Neuronal stem cell (in vitro differentiated cells): ENCODE data around the gene RABGGTB.
"Not testable (repeated sequence)": the region's sequence is repeated elsewhere in the genome, so short reads cannot be mapped to it uniquely, and the experiment has no call there.

Source experiments
- DNase-seq: peaks from one replicate; pipeline ENCODE4 v3.0.0-alpha.2; 2013; ENCODE audit warnings: low spot score
- H2AFZ ChIP-seq: one replicate; pipeline ENCODE4 v1.6.1; 2013; ENCODE audit warnings: mild to moderate bottlenecking, low read length, inconsistent platforms
- H2AK5ac ChIP-seq: 2 replicates; pipeline ENCODE4 v1.6.1; 2013; ENCODE audit warnings: low read depth, mild to moderate bottlenecking, inconsistent platforms, low read length, moderate library complexity, mixed read lengths
- H2BK120ac ChIP-seq: 2 replicates; pipeline ENCODE4 v1.6.1; 2013; ENCODE audit warnings: low read depth, mild to moderate bottlenecking, inconsistent platforms, low read length, moderate library complexity, mixed read lengths
- H2BK12ac ChIP-seq: one replicate; pipeline ENCODE4 v1.6.1; 2013; ENCODE audit warnings: low read length, inconsistent platforms
- H2BK15ac ChIP-seq: 2 replicates; pipeline ENCODE4 v1.6.1; 2013; ENCODE audit warnings: mild to moderate bottlenecking, low read length, inconsistent platforms, mixed read lengths
- H2BK5ac ChIP-seq: one replicate; pipeline ENCODE4 v1.6.1; 2013; ENCODE audit warnings: inconsistent platforms, mild to moderate bottlenecking, low read length, moderate library complexity
- H3K14ac ChIP-seq: one replicate; pipeline ENCODE4 v1.6.1; 2013; ENCODE audit warnings: low read length, inconsistent platforms
- H3K18ac ChIP-seq: 2 replicates; pipeline ENCODE4 v1.6.1; 2013; ENCODE audit warnings: low read length, inconsistent platforms
- H3K23ac ChIP-seq: 2 replicates; pipeline ENCODE4 v1.6.1; 2013; ENCODE audit warnings: low read depth, mild to moderate bottlenecking, mixed read lengths, low read length, inconsistent platforms; ENCODE audit not compliant: poor library complexity
- H3K27ac ChIP-seq: replicated peaks from 3 replicates; pipeline ENCODE4 v1.5.1; 2013; ENCODE audit warnings: low read length, inconsistent platforms
- H3K27me3 ChIP-seq, 3 experiments: 2 replicates each; pipeline ENCODE4 v1.6.1; 2013; ENCODE audit warnings: low read length in 3 of 3, mild to moderate bottlenecking in 2 of 3, inconsistent platforms in 1 of 3, low read depth in 1 of 3, mixed read lengths in 1 of 3, moderate library complexity in 1 of 3; ENCODE audit not compliant: control insufficient read depth in 3 of 3, insufficient read depth in 3 of 3
- H3K36me3 ChIP-seq, 2 donors: replicated peaks in 1 of 2; 2 replicates each; pipeline ENCODE4 v1.6.1; 2013; ENCODE audit warnings: low read length in 2 of 2; ENCODE audit not compliant: control insufficient read depth in 2 of 2, insufficient read depth in 2 of 2
- H3K4ac ChIP-seq: 2 replicates; pipeline ENCODE4 v1.6.1; 2013; ENCODE audit warnings: inconsistent platforms, mild to moderate bottlenecking, low read length, moderate library complexity
- H3K4me1 ChIP-seq, 2 donors: 1 replicate in 1 of 2; 2 replicates in 1 of 2; pipeline ENCODE4 v1.6.1; 2013; ENCODE audit warnings: low read length in 2 of 2, low read depth in 1 of 2; ENCODE audit not compliant: control insufficient read depth in 2 of 2, insufficient read depth in 1 of 2
- H3K4me2 ChIP-seq: one replicate; pipeline ENCODE4 v1.6.1; 2013; ENCODE audit warnings: mild to moderate bottlenecking, low read length, inconsistent platforms; ENCODE audit not compliant: insufficient read depth, poor library complexity, severe bottlenecking
- H3K4me3 ChIP-seq, 2 donors: 2 replicates each; pipeline ENCODE4 v1.5.1; 2013; ENCODE audit warnings: low read length in 2 of 2, mild to moderate bottlenecking in 2 of 2, inconsistent platforms in 1 of 2, moderate library complexity in 1 of 2
- H3K79me1 ChIP-seq: one replicate; pipeline ENCODE4 v1.6.1; 2013; ENCODE audit warnings: low read depth, mild to moderate bottlenecking, inconsistent platforms, low read length, moderate library complexity
- H3K9ac ChIP-seq: one replicate; pipeline ENCODE4 v1.6.1; 2013; ENCODE audit warnings: mild to moderate bottlenecking, low read depth, low read length, inconsistent platforms; ENCODE audit not compliant: poor library complexity
- H3K9me3 ChIP-seq, 2 donors: replicated peaks in 1 of 2; 2 replicates each; pipeline versions ENCODE3 to v1.6.1; 2013; ENCODE audit warnings: low read length in 2 of 2, mild to moderate bottlenecking in 2 of 2, inconsistent platforms in 1 of 2, low read depth in 1 of 2, mixed read lengths in 1 of 2, moderate library complexity in 1 of 2; ENCODE audit not compliant: control insufficient read depth in 2 of 2, insufficient read depth in 1 of 2
- H4K8ac ChIP-seq: one replicate; pipeline ENCODE4 v1.6.1; 2013; ENCODE audit warnings: low read depth, mild to moderate bottlenecking, inconsistent platforms, low read length, moderate library complexity
- H4K91ac ChIP-seq: one replicate; pipeline ENCODE4 v1.6.1; 2013; ENCODE audit warnings: low read length, low read depth, mild to moderate bottlenecking, inconsistent platforms; ENCODE audit not compliant: poor library complexity
- WGBS, 2 donors: extraction: QIAGEN DNeasy Blood & Tissue Kit; methylation state at CpG; one replicate each; pipeline ENCODE4 v1.1.7; 2013; ENCODE audit warnings: missing lambda C conversion rate in 2 of 2, mixed read lengths in 1 of 2; ENCODE audit not compliant: insufficient read length in 2 of 2, insufficient replicate concordance in 1 of 2; ENCODE audit errors: extremely low coverage in 2 of 2; 5-methylcytosine and 5-hydroxymethylcytosine counted together

The RABGGTB gene

DNA sequence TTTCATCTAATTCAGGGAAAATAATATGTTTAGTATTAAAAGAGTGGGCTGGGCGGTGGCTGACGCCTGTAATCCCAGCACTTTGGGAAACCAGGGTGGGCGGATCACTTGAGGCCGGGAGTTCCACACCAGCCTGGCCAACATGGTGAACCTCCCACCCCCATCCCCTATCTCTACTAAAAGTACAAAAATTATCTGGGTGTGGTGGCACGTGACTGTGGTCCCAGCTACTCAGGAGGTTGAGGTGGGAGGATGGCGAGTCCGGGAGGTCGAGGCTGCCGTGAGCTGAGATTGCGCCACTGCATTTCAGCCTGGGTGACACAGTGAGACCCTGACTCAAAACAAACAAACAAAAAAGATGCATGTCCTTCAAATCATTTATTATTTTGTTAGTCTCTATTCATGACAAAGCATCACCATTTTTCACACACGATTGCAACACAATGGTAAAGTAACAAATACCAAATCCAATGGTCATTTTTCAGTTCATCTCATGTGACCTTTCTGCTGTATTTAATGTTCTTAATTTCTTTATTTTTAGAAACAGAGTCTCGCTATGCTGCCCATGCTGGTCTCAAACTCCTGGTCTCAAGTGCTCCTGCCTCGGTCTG is 11.7 kb downstream of the RABGGTB start:
- H2BK15ac ChIP-seq, result no peak overlapping the region

DNA sequence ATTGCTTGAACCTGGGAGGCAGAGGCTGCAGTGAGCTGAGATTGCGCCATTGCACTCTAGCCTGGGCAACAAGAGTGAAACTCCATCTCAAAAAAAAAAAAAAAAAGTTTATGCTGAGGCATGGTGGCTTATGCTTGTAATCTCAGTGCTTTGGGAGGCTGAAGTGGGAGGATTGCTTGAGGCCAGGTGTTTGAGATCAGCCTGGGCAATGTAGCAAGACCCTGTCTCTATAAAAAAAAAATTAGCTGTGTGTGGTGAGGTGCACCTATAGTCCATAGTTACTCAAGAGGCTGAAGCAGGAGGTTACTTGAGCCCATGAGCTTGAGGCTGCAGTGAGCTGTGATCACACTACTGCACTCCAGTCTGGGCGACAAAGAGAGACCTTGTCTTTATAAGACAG is 15.4 kb downstream of the RABGGTB start:
- H3K27me3 ChIP-seq, result not testable (repeated sequence)

More for the DNA sequence above, 11.7 kb downstream of the RABGGTB start:
- no peak for DNase-seq
- H3K14ac ChIP-seq, result no peak overlapping the region
- H3K36me3 ChIP-seq, result peaks cover 23 to 61% of the 10 kb centered on the region in 2 donors
- H3K18ac ChIP-seq, result no peak overlapping the region
- no peaks in the 10 kb centered on the region for H3K9me3 ChIP-seq
- no peak overlapping the region for H3K9ac ChIP-seq
- H3K23ac ChIP-seq, result no peak overlapping the region
- no peaks in the 10 kb centered on the region for H3K27me3 ChIP-seq
- no peak overlapping the region for H3K4me2 ChIP-seq
- no peak overlapping the region for H2BK120ac ChIP-seq
- no peak overlapping the region for H2BK12ac ChIP-seq
- H3K4me3 ChIP-seq, result no peak overlapping the region
- no peak overlapping the region for H4K8ac ChIP-seq
- no peak overlapping the region for H2AFZ ChIP-seq
- H3K4ac ChIP-seq, result no peak overlapping the region
- H2BK5ac ChIP-seq, result no peak overlapping the region
- no peak overlapping the region for H2AK5ac ChIP-seq
- H3K27ac ChIP-seq, result no peak overlapping the region
- no peaks in the 10 kb centered on the region for H3K4me1 ChIP-seq
- no peaks in the 10 kb centered on the region for H3K79me1 ChIP-seq
- H4K91ac ChIP-seq, result no peak overlapping the region
- no CpG with 5 or more reads among the region's 13 CpGs for WGBS, 2 donors

DNA sequence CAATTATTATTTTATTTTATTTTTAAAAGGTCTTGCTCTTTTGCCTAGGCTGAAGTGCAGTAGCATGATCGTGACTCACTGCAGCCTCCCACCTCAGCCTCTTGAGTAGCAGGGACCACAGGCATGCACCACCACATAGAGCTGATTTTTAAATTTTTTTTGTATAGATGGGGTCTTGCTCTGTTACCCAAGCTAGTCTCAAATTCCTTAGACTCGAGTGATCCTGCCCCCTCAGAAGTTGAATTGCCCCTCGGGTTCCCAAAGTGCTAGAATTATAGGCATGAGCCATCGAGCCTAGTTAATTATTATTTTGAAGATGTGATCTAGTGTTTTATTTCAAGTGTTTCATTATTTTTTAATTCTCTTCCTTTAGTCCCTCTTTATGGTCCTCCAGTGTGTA is 22.9 kb downstream of the RABGGTB start:
- Histone ChIP-seq H4K8ac (no peak overlapping the region), H3K27ac (no peak overlapping the region)
- WGBS, 2 donors, result no CpG with 5 or more reads among the region's 4 CpGs

More for the DNA sequence above, 15.4 kb downstream of the RABGGTB start:
- H2BK5ac ChIP-seq, H3K79me1 ChIP-seq, H3K4me2 ChIP-seq, H2BK12ac ChIP-seq, H3K9me3 ChIP-seq, H3K4ac ChIP-seq, H3K14ac ChIP-seq, DNase-seq, H2AFZ ChIP-seq, H2BK120ac ChIP-seq, H3K4me1 ChIP-seq, H3K4me3 ChIP-seq, H2BK15ac ChIP-seq, H3K27ac ChIP-seq, H3K23ac ChIP-seq, H2AK5ac ChIP-seq, H3K18ac ChIP-seq, H4K8ac ChIP-seq, H4K91ac ChIP-seq, H3K9ac ChIP-seq: not testable (repeated sequence)
- no CpG with 5 or more reads among the region's 2 CpGs for WGBS, 2 donors
- H3K36me3 ChIP-seq, result peaks cover 7 to 23% of the 10 kb centered on the region in 2 donors

DNA sequence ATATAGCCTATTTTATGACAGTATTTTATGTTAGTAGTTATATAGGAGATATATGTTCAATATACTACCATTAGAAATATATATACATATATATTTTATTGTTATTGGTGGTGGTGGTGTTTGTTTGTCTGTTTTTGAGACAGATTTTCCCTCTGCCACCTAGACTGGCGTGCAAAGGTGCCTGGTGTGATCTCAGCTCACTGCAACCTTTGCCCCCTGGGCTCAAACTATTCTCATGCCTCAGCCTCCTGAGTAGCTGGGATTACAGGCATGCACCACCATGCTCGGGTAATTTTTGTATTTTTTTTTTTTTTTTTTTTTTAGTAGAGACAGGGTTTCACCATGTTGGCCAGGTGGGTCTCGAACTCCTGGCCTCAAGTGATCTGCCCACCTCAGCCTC is 24.1 kb downstream of the RABGGTB start:
- H3K23ac ChIP-seq, H2BK15ac ChIP-seq, H2BK120ac ChIP-seq, H2AK5ac ChIP-seq, H3K79me1 ChIP-seq, H2BK12ac ChIP-seq, H3K4me3 ChIP-seq, H3K4me2 ChIP-seq, H3K18ac ChIP-seq, DNase-seq, H3K27me3 ChIP-seq, H3K9ac ChIP-seq, H3K9me3 ChIP-seq, H3K4ac ChIP-seq, H4K91ac ChIP-seq, H3K14ac ChIP-seq, H3K27ac ChIP-seq, H4K8ac ChIP-seq, H2AFZ ChIP-seq, H3K36me3 ChIP-seq, H2BK5ac ChIP-seq, H3K4me1 ChIP-seq: not testable (repeated sequence)
- no CpG with 5 or more reads among the region's 3 CpGs for WGBS, 2 donors

More for the DNA sequence above, 22.9 kb downstream of the RABGGTB start:
- Histone ChIP-seq H3K4me3 (no peak overlapping the region), H2BK5ac (no peak overlapping the region), H3K27me3 (no peaks in the 10 kb centered on the region), H3K4ac (no peak overlapping the region), H3K4me1 (no peaks in the 10 kb centered on the region), H2AK5ac (no peak overlapping the region), H2BK120ac (no peak overlapping the region), H3K14ac (no peak overlapping the region), H3K9ac (no peak overlapping the region), H4K91ac (no peak overlapping the region), H3K36me3 (no peaks in the 10 kb centered on the region), H3K79me1 (no peaks in the 10 kb centered on the region), H3K23ac (no peak overlapping the region), H2BK15ac (no peak overlapping the region), H3K9me3 (no peaks in the 10 kb centered on the region), H2BK12ac (no peak overlapping the region), H2AFZ (no peak overlapping the region), H3K4me2 (no peak overlapping the region), H3K18ac (no peak overlapping the region)
- DNase-seq, result no peak
